ENCODE data around the gene SRD5A1.

DNA sequence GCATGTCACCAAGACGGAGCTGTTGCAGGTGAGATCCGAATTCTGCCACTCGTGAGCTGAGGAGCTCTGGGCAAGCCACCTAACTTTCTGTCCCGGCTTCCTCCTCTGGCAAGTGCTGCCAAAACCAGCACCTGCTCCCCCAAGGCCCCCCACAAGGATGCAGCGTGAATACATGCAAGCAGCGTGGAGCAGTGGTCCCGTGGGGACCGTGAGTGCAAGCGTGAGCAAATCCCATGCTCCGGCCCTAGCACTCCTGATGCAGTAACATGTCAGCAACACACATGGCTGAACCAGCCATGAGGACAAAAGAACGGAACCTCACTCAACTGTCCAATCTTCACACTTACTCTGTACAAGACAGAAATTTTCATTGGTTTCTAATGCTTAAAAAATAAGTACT, 31.4 kb upstream of the SRD5A1 start:
- no peak for TF ChIP-seq EZH2 (IDR thresholded peaks at IDR 0.05; ENCODE audit: low read depth)
- TF ChIP-seq, protein P1, sequence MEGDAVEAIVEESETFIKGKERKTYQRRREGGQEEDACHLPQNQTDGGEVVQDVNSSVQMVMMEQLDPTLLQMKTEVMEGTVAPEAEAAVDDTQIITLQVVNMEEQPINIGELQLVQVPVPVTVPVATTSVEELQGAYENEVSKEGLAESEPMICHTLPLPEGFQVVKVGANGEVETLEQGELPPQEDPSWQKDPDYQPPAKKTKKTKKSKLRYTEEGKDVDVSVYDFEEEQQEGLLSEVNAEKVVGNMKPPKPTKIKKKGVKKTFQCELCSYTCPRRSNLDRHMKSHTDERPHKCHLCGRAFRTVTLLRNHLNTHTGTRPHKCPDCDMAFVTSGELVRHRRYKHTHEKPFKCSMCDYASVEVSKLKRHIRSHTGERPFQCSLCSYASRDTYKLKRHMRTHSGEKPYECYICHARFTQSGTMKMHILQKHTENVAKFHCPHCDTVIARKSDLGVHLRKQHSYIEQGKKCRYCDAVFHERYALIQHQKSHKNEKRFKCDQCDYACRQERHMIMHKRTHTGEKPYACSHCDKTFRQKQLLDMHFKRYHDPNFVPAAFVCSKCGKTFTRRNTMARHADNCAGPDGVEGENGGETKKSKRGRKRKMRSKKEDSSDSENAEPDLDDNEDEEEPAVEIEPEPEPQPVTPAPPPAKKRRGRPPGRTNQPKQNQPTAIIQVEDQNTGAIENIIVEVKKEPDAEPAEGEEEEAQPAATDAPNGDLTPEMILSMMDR (conservative IDR thresholded peaks at IDR 0.05) = no peak
